GM19397 (cell line): Measurements from ENCODE around the gene TH.
"Not testable (repeated sequence)": the region's sequence is repeated elsewhere in the genome, so short reads cannot be mapped to it uniquely, and the experiment has no call there.

Experiments used
- ATAC-seq: cut with Tn5 transposase; IDR thresholded peaks from one replicate; pipeline ENCODE4 v1.9.1; 2021; ENCODE audit warnings: mild to moderate bottlenecking, moderate library complexity; ENCODE audit not compliant: unreplicated experiment

The TH gene

DNA sequence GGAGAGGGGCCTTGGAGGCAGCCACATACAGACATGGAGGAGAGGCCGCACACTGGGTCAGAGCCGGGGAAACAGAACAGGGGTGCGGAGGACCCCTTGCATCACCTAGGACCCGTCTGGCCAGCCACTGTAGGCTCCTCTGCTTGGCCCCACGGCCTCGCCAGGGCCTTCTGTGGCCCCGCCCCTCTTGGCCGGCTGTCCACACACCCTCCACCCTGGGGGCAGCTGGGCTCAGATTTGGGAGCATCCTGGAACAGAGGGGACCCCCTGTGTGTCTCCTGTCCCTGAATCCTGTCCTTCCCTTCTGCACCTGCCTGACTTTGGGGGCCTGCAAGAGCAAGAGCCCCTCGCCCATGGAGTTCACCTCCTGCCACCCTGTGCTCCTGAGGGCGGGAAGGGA lies 7.9 kb upstream of the TH start:
- ATAC-seq: no peak

DNA sequence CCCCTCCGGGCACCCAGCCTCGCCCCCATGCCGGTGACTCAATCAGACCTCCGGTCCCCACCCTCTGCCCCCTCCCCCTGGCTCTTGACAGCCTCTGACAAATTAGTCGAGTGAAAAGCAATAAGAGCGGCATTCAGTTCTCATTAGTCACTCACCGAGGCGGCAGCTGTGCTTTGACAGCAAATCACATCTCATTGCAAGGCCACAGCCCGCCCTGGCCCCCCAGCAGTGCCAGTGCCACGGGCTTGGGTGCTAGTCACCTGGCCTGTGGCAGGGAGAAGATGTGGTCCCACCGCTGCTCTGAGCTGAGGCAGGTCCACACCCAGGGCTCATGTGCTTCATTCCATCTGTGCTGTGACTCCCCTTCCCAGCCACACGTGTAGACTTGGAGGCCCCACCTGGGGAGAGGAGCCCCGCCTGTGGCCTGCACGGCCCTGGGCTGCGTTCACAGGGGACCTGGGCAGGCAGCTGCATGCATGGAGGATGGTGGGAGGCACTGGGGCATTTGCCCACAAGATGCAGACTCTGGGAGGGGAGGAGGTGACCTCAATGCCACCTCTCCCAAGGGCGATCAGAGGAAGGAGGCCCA lies 7.4 kb upstream of the TH start:
- ATAC-seq: no peak

- ATAC-seq: not testable (repeated sequence)
These were observed 6.6 kb upstream of the TH start for GRCh38 chr11:2178055-2178773.

- no peak for ATAC-seq
These were observed 5.5 kb upstream of the TH start for GRCh38 chr11:2177076-2177475.

DNA sequence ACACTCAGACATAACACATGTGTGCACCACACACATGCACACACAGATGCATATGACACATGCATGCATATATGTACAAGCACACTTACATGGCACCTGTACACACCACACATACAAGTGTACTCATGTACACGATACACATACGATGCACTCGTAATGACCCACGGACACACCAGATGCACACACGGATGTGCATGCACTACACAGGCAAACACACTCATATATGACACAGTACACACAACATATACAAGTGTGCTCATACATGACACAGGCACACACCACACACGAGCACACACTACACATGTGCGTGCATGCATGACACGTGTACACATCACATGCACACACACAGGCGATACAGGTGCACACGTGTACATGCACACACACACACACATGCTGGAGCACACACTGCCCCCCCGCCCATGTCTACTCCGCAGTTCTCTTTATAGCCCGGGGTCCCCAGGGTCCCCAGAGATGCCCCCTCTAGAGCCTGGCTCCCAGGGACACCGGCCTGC lies 4.8 kb upstream of the TH start:
- ATAC-seq: no peak

- ATAC-seq: no peak
These were observed 4.0 kb upstream of the TH start for GRCh38 chr11:2175659-2176058.

GRCh38 chr11:2174361-2174760 lies 2.7 kb upstream of the TH start:
- no peak for ATAC-seq

DNA sequence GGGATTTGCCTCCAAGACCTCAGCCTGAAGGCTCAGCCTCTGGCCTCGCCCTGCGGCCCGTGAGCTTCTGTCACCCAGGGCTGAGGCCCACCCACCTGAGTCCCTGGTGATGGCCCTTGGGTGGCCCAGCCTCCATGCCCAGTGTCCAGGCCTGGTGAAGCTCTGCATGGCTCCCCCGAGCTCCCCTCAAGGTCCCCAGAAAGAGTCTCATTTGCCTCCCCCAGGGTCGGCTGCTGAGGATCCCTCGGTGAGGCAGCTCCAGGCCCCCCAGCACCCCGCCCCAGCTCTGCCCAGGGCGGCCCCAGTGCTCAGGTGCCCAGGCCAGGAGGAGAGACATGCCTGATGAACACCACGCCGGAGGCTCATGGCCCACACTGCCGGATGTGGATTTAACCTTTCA lies 2.1 kb upstream of the TH start:
- no peak for ATAC-seq

- ATAC-seq: no peak
These were observed 1.6 kb upstream of the TH start for GRCh38 chr11:2173150-2173693.

GRCh38 chr11:2172676-2173075 lies 1.1 kb upstream of the TH start:
- ATAC-seq: no peak

DNA sequence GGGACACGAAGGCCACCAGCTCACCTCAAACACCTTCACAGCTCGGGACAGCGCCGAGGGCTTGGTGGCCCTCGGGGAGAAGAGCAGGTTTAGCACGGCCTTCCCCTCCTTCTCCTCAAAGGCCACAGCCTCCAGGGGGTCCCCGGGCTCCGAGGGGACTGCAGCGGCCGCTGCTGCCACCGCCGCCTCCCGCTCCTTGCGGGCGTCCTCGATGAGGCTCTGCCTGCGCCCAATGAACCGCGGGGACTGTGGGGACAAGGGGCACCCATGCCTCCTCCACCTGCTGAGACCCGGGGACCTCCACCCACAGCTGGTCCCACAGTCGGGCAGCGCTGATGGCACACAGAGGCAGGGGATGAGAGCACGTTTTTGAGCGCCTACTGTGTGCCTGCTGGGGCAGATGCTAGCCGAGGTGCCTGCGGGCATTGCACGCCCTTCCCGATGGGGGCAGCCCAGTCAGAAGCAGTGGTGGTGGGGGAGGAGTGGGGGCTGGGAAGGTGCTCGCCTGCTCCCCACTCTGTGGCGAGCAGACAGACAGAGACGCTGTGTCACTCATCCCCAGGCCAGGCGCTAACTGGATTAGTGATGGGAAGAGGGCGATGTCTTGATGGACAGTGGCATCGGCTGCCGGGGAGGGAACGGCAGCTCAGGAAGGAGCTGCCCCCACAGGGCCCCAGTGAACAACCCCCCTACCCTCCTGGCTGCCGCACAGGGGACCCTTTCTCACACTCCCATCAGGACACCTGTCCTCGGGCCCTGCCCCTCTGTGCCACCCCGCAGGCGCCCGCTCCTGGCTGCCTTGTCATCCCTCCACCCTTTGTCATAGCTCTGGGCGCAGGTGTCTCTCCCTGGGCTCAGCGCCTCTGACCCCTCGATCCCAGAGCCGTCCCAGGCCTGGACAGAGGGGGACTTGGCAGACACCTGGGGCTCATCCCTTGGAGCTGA lies 1.7 kb downstream of the TH start:
- no peak for ATAC-seq

DNA sequence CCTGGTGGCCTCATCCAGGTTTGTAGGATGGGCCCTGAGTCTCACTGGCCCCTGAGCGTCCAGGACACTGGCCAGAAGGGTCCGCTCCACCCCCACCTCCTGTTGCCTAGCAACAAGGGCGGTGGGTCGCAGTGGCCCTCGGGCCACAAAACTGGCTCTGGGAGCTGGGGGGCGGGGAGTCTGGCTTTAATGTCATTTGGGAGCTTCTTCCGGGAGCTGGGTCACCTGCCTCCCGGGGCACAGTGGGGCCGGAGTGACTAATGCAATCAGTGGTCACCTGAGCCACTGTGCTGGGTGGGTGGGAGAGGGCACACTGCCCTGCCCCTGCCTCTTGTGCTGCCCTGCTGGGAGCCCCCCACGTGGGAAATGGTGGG lies 2.6 kb downstream of the TH start:
- ATAC-seq: no peak

GRCh38 chr11:2168286-2169004 lies 3.2 kb downstream of the TH start:
- no peak for ATAC-seq

- no peak for ATAC-seq
These were observed 4.2 kb downstream of the TH start for GRCh38 chr11:2167141-2168045.

DNA sequence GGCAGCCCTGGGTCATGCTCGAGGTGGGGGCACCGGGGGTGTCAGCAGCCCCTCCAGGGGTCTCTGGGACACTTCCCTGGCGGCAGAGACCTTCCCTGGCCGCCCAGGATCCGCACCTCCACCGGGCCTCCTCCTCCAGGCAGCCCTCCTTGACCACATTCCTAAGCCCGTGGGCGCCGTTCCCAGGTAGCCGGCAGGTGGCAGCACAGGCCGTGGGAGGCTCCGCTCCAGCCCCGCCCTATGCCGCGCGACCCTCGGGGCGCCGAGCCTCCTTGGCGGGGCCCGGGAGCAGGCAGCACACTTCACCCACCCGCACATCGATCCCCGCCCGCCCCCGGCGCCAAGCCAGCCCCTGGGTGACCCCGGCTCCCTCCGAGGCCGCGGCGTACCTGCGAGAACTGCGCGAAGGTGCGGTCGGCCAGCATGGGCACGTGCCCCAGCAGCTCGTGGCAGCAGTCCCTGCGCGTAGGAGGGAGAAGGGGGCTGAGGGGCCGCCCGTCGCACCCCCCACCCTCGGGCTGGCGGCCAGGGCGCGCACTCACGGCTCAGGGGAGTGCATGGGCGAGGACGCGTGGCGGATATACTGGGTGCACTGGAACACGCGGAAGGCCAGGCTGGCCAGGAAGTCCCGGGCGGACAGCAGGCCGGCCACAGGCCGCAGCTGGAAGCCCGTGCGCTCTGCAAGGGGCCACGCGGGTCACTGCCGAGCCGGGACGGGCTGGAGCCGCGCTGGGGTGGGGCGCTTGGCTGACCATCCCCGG lies 5.3 kb downstream of the TH start:
- no peak for ATAC-seq

DNA sequence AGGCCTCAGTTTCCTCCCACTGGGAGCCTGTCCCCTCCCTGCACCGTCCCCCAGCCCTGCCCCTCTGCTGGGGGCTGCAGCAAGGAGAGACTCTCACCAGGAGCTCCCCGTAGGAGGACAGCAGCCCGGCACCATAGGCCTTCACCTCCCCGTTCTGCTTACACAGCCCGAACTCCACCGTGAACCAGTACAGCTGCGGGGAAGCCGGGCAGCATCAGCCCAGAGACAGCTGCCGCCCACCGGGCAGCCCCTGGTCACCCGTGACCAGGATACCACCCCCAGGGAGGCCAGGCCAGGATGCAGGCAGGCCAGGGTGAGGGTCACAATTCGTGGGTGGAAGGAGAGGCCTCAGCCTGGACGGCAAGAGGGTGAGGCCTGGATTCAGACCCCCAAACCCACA lies 6.0 kb downstream of the TH start:
- ATAC-seq: no peak

- ATAC-seq: no peak
These were observed 6.6 kb downstream of the TH start for GRCh38 chr11:2164861-2165555.

GRCh38 chr11:2164081-2164480 lies 7.5 kb downstream of the TH start:
- no peak for ATAC-seq
